ENCODE results near the gene RXRA.
A peak's percentile ranks its signal among the peaks of the same experiment; 100 is the strongest.

The RXRA gene

GRCh38 chr9:134420974-134421432 is 94.7 kb downstream of the RXRA start:
- no peak for DNase-seq

GRCh38 chr9:134421888-134422287 is 95.6 kb downstream of the RXRA start:
- DNase-seq = no peak

GRCh38 chr9:134422301-134423090 is 96.2 kb downstream of the RXRA start:
- no peak for DNase-seq

GRCh38 chr9:134423166-134423565 is 96.9 kb downstream of the RXRA start:
- no peak for DNase-seq

GRCh38 chr9:134423749-134424148 is 97.5 kb downstream of the RXRA start:
- DNase-seq = no peak

GRCh38 chr9:134424818-134425217 is 98.6 kb downstream of the RXRA start:
- no peak for DNase-seq

GRCh38 chr9:134425401-134425800 is 99.1 kb downstream of the RXRA start:
- no peak for DNase-seq

- DNase-seq = no peak
Measured at GRCh38 chr9:134425812-134426211, 99.6 kb downstream of the RXRA start.

- no peak for DNase-seq
Measured at GRCh38 chr9:134426436-134426835, 100.2 kb downstream of the RXRA start.

GRCh38 chr9:134427153-134427782 is 101.0 kb downstream of the RXRA start:
- no peak for DNase-seq

- DNase-seq = no peak
Measured at GRCh38 chr9:134428559-134428958, 102.3 kb downstream of the RXRA start.

GRCh38 chr9:134429007-134429406 is 102.8 kb downstream of the RXRA start:
- DNase-seq = no peak

GRCh38 chr9:134429481-134429880 is 103.2 kb downstream of the RXRA start:
- no peak for DNase-seq

GRCh38 chr9:134431095-134431494 is 104.8 kb downstream of the RXRA start:
- no peak for DNase-seq

- no peak for DNase-seq
Measured at GRCh38 chr9:134431626-134432025, 105.4 kb downstream of the RXRA start.

GRCh38 chr9:134432471-134432870 is 106.2 kb downstream of the RXRA start:
- no peak for DNase-seq

- no peak for DNase-seq
Measured at GRCh38 chr9:134433101-134433500, 106.8 kb downstream of the RXRA start.

- no peak for DNase-seq
Measured at GRCh38 chr9:134433909-134434882, 107.9 kb downstream of the RXRA start.

GRCh38 chr9:134434894-134435506 is 108.7 kb downstream of the RXRA start:
- peak; percentile 55 for DNase-seq

- no peak for DNase-seq
Measured at GRCh38 chr9:134435550-134436378, 109.5 kb downstream of the RXRA start.

- DNase-seq = no peak
Measured at GRCh38 chr9:134436379-134436762, 110.1 kb downstream of the RXRA start.

- DNase-seq = no peak
Measured at GRCh38 chr9:134436911-134437310, 110.7 kb downstream of the RXRA start.

Measured in SHP77 treated with DMSO at 0.1 percent for 48 hours (cell line).